Neural progenitor cell (in vitro differentiated cells): ENCODE data around the gene EPHA1. TPM values are rescaled to one million over a fixed set of nuclear protein-coding genes. Genes with fewer than 3 reads are reported as not detected.

Source experiments
- DNase-seq: peaks from one replicate; pipeline ENCODE4 v3.0.0-alpha.2; 2016; ENCODE audit warnings: low spot score
- H2AFZ ChIP-seq: fragments of 200-600 bp; sonication (generic); replicated peaks from 2 replicates; pipeline ENCODE4 v1.6.1; 2016; ENCODE audit warnings: antibody characterized with exemption
- H3F3A ChIP-seq: fragments of 200-600 bp; sonication (generic); 2 replicates; pipeline ENCODE4 v1.6.1; 2016; ENCODE audit warnings: antibody characterized with exemption, low read depth
- H3K27ac ChIP-seq: fragments of 200-600 bp; sonication (generic); 2 replicates; pipeline ENCODE4 v1.5.1; 2016; ENCODE audit warnings: mild to moderate bottlenecking
- H3K27me3 ChIP-seq: fragments of 200-600 bp; sonication (generic); 2 replicates; pipeline ENCODE4 v1.6.1; 2016; ENCODE audit warnings: mild to moderate bottlenecking, moderate library complexity
- H3K36me3 ChIP-seq: fragments of 200-600 bp; sonication (generic); 2 replicates; pipeline ENCODE4 v1.5.1; 2016
- H3K4me1 ChIP-seq: fragments of 200-600 bp; sonication (generic); 2 replicates; pipeline ENCODE4 v1.6.1; 2016; ENCODE audit warnings: mixed run types
- H3K4me2 ChIP-seq: fragments of 200-600 bp; sonication (generic); 2 replicates; pipeline ENCODE4 v1.6.1; 2016
- H3K4me3 ChIP-seq: fragments of 200-600 bp; sonication (generic); 2 replicates; pipeline ENCODE4 v1.5.1; 2016
- H3K79me2 ChIP-seq: fragments of 200-600 bp; sonication (generic); 2 replicates; pipeline ENCODE4 v1.6.1; 2016; ENCODE audit warnings: low read depth
- H3K9ac ChIP-seq: fragments of 200-600 bp; sonication (generic); 2 replicates; pipeline ENCODE4 v1.6.1; 2016
- H3K9me3 ChIP-seq: fragments of 200-600 bp; sonication (generic); 2 replicates; pipeline ENCODE4 v1.5.1; 2016; ENCODE audit warnings: low read depth
- H4K20me1 ChIP-seq: fragments of 200-600 bp; sonication (generic); 2 replicates; pipeline ENCODE4 v1.6.1; 2016; ENCODE audit warnings: low read depth
- H3K27ac Mint-ChIP-seq: 3 replicates; pipeline ENCODE4 v1.8.0; 2021; ENCODE audit warnings: mixed read lengths
- H3K27me3 Mint-ChIP-seq: 2 replicates; pipeline ENCODE4 v1.8.0; 2022; ENCODE audit warnings: low read depth, mild to moderate bottlenecking, inconsistent platforms, moderate library complexity, mixed read lengths; ENCODE audit not compliant: insufficient read depth
- H3K36me3 Mint-ChIP-seq: 3 replicates; pipeline ENCODE4 v1.8.0; 2021; ENCODE audit warnings: mixed read lengths
- H3K4me1 Mint-ChIP-seq: 3 replicates; pipeline ENCODE4 v1.8.0; 2021; ENCODE audit warnings: mixed read lengths
- H3K4me3 Mint-ChIP-seq: 3 replicates; pipeline ENCODE4 v1.8.0; 2021; ENCODE audit warnings: mild to moderate bottlenecking, moderate library complexity, mixed read lengths
- H3K9me3 Mint-ChIP-seq: 3 replicates; pipeline ENCODE4 v1.8.0; 2020; ENCODE audit warnings: mixed read lengths
- CTCF ChIP-seq: fragments of 200-600 bp; sonication (generic); IDR thresholded peaks from 2 replicates; pipeline ENCODE4 v1.5.1; 2017; ENCODE audit warnings: antibody characterized with exemption, mild to moderate bottlenecking
- EZH2 ChIP-seq: fragments of 200-600 bp; sonication (generic); IDR thresholded peaks from 2 replicates; pipeline ENCODE4 v1.6.1; 2017; ENCODE audit warnings: antibody characterized with exemption, mild to moderate bottlenecking, moderate library complexity
- EZH2phosphoT487 ChIP-seq: fragments of 200-600 bp; sonication (generic); IDR thresholded peaks from 2 replicates; pipeline ENCODE4 v1.6.1; 2017; ENCODE audit warnings: antibody characterized with exemption
- total RNA-seq: library from RNA; depleted of rRNA; stranded (reverse); fragments of >200 nt; gene quantifications from 2 replicates; pipeline ENCODE4 v1.2.3, GENCODE V29; 2015; ENCODE audit warnings: low replicate concordance

The EPHA1 gene
- total RNA-seq, 1 donor from 2014 or later: 4.1 TPM

- Histone ChIP-seq H3K27ac (no peak overlapping the region), H3K4me1 (peaks cover 19% of the 10 kb centered on the region), H3K9ac (no peak overlapping the region), H3K4me2 (no peak overlapping the region), H3F3A (no peaks in the 10 kb centered on the region), H3K79me2 (no peaks in the 10 kb centered on the region), H4K20me1 (no peaks in the 10 kb centered on the region), H3K36me3 (no peaks in the 10 kb centered on the region), H2AFZ (no peak overlapping the region), H3K4me3 (no peak overlapping the region), H3K27me3 (no peaks in the 10 kb centered on the region), H3K9me3 (no peaks in the 10 kb centered on the region)
- Mint-ChIP-seq H3K9me3 (no peaks in the 10 kb centered on the region), H3K36me3 (no peaks in the 10 kb centered on the region), H3K27me3 (no peaks in the 10 kb centered on the region), H3K4me1 (peaks cover 6% of the 10 kb centered on the region), H3K4me3 (no peak overlapping the region), H3K27ac (no peak overlapping the region)
- no peak for DNase-seq
- TF ChIP-seq EZH2 (no peak), EZH2phosphoT487 (no peak), CTCF (no peak)
Measured at GRCh38 chr7:143444063-143444782, 35.6 kb upstream of the EPHA1 start.

- Histone ChIP-seq H3K4me2 (no peak within 1 kb of the TSS), H3K79me2 (no peaks in the 10 kb centered on the region), H3K27ac (no peak within 1 kb of the TSS), H3K9ac (no peak within 1 kb of the TSS), H3K36me3 (no peaks in the 10 kb centered on the region), H3K4me1 (peaks cover 18% of the 10 kb centered on the region), H4K20me1 (no peaks in the 10 kb centered on the region), H3F3A (no peaks in the 10 kb centered on the region), H2AFZ (no peak within 1 kb of the TSS), H3K27me3 (no peaks in the 10 kb centered on the region), H3K4me3 (no peak within 1 kb of the TSS), H3K9me3 (no peaks in the 10 kb centered on the region)
- no peak for DNase-seq
- H3K4me1 Mint-ChIP-seq: peaks cover 2% of the 10 kb centered on the region
- no peaks in the 10 kb centered on the region for H3K36me3 Mint-ChIP-seq
- no peaks in the 10 kb centered on the region for H3K9me3 Mint-ChIP-seq
- H3K27me3 Mint-ChIP-seq: no peaks in the 10 kb centered on the region
- H3K4me3 Mint-ChIP-seq: no peak within 1 kb of the TSS
- no peak for TF ChIP-seq EZH2
- no peak for TF ChIP-seq EZH2phosphoT487
- no peak for TF ChIP-seq CTCF
- no peak within 1 kb of the TSS for H3K27ac Mint-ChIP-seq
Measured at GRCh38 chr7:143443153-143443552, 34.5 kb upstream of the EPHA1 start, which contains the start of gene TAS2R60. TSS of gene TAS2R60 (plus strand) at chr7:143443453. CDS start at chr7:143443453, 0 bp downstream.

- H3K9me3 ChIP-seq: no peaks in the 10 kb centered on the region
- peaks cover 2% of the 10 kb centered on the region for H3K9me3 Mint-ChIP-seq
- H3K4me1 Mint-ChIP-seq: no peaks in the 10 kb centered on the region
- no peaks in the 10 kb centered on the region for H3K4me1 ChIP-seq
- H3F3A ChIP-seq: no peaks in the 10 kb centered on the region
- H3K9ac ChIP-seq: no peak overlapping the region
- no peak overlapping the region for H3K4me2 ChIP-seq
- TF ChIP-seq EZH2 (no peak), EZH2phosphoT487 (no peak), CTCF (no peak)
- no peaks in the 10 kb centered on the region for H3K27me3 ChIP-seq
- no peak overlapping the region for H2AFZ ChIP-seq
- no peaks in the 10 kb centered on the region for H3K79me2 ChIP-seq
- no peak overlapping the region for H3K4me3 ChIP-seq
- H3K36me3 ChIP-seq: no peaks in the 10 kb centered on the region
- no peak overlapping the region for H3K4me3 Mint-ChIP-seq
- no peak overlapping the region for H3K27ac ChIP-seq
- no peak for DNase-seq
- H4K20me1 ChIP-seq: no peaks in the 10 kb centered on the region
- H3K27ac Mint-ChIP-seq: no peak overlapping the region
- no peaks in the 10 kb centered on the region for H3K27me3 Mint-ChIP-seq
- no peaks in the 10 kb centered on the region for H3K36me3 Mint-ChIP-seq
Measured at GRCh38 chr7:143439866-143440265, 31.2 kb upstream of the EPHA1 start.
